Measurements from ENCODE around the gene GJC1. TPM values are rescaled to one million over a fixed set of nuclear protein-coding genes. Genes with fewer than 3 reads are reported as not detected.
"Not testable (repeated sequence)": the region's sequence is repeated elsewhere in the genome, so short reads cannot be mapped to it uniquely, and the experiment has no call there.

GJC1 gene
- total RNA-seq, 1 donor from 2014 or later: 81.3 TPM

GRCh38 chr17:44759086-44759915 lies 70.8 kb downstream of the GJC1 start:
- no peak for DNase-seq

- no peak for DNase-seq
Measured at GRCh38 chr17:44758414-44759085, 71.5 kb downstream of the GJC1 start, which contains the start of gene ADAM11. Gene ADAM11, plus strand, starts transcription at chr17:44758988. Its CDS starts 212 bp downstream, at chr17:44759200.

GRCh38 chr17:44757918-44758413 lies 72.1 kb downstream of the GJC1 start:
- no peak for DNase-seq

- DNase-seq: no peak
Measured at GRCh38 chr17:44757045-44757917, 72.8 kb downstream of the GJC1 start.

- not testable (repeated sequence) for DNase-seq
Measured at GRCh38 chr17:44755180-44755579, 74.9 kb downstream of the GJC1 start.

GRCh38 chr17:44754276-44754675 lies 75.8 kb downstream of the GJC1 start:
- no peak for DNase-seq

GRCh38 chr17:44752953-44753861 lies 76.9 kb downstream of the GJC1 start:
- no peak for DNase-seq

GRCh38 chr17:44751806-44752205 lies 78.3 kb downstream of the GJC1 start:
- no peak for DNase-seq

- no peak for DNase-seq
Measured at GRCh38 chr17:44751331-44751730, 78.8 kb downstream of the GJC1 start.

GRCh38 chr17:44749980-44750318 lies 80.1 kb downstream of the GJC1 start:
- no peak for DNase-seq

GRCh38 chr17:44749076-44749979 lies 80.8 kb downstream of the GJC1 start:
- peak; percentile 53 for DNase-seq

Other genes with a start within 250 kb of the GJC1 start
- 0.47 TPM for gene MEIOC, start 173.8 kb downstream of the GJC1 start, total RNA-seq
- gene CCDC43, start 140.5 kb downstream of the GJC1 start, total RNA-seq: 39.1 TPM
- 3.1 TPM for gene DBF4B, start 121.6 kb downstream of the GJC1 start, total RNA-seq
- 19.0 TPM for gene ADAM11, start 71.3 kb downstream of the GJC1 start, total RNA-seq
- gene HIGD1B, start 17.6 kb upstream of the GJC1 start, total RNA-seq: 3.7 TPM
- gene EFTUD2, start 69.2 kb upstream of the GJC1 start, total RNA-seq: 88.9 TPM
- 708 TPM for gene GFAP, start 85.2 kb upstream of the GJC1 start, total RNA-seq
- 0.16 TPM for gene KIF18B, start 117.5 kb upstream of the GJC1 start, total RNA-seq
- 4.1 TPM for gene C1QL1, start 138.0 kb upstream of the GJC1 start, total RNA-seq
- 47.6 TPM for gene DCAKD, start 221.3 kb upstream of the GJC1 start, total RNA-seq
- 27.9 TPM for gene NMT1, start 231.0 kb upstream of the GJC1 start, total RNA-seq

Measured in occipital lobe (tissue), 2 donors.